Mesenchymal stem cell (in vitro differentiated cells and primary cell): Measurements from ENCODE around the gene SYT14.
"Not testable (repeated sequence)": the region's sequence is repeated elsewhere in the genome, so short reads cannot be mapped to it uniquely, and the experiment has no call there.

ENCODE experiments used
- DNase-seq: peaks from one replicate; pipeline ENCODE4 v3.0.0-alpha.2; 2013
- H2AFZ ChIP-seq: one replicate; pipeline ENCODE4 v1.6.1; 2013; ENCODE audit warnings: low read depth, mild to moderate bottlenecking, control low read depth, inconsistent platforms, low read length, moderate library complexity
- H2AK5ac ChIP-seq: 2 replicates; pipeline ENCODE4 v1.6.1; 2013; ENCODE audit warnings: low read length, moderate library complexity, mild to moderate bottlenecking, inconsistent platforms; ENCODE audit not compliant: severe bottlenecking
- H2BK120ac ChIP-seq: one replicate; pipeline ENCODE4 v1.6.1; 2013; ENCODE audit warnings: low read depth, mild to moderate bottlenecking, inconsistent platforms, low read length, moderate library complexity
- H2BK12ac ChIP-seq, 2 experiments: one replicate each; pipeline ENCODE4 v1.6.1; 2013; ENCODE audit warnings: inconsistent platforms in 2 of 2, low read length in 2 of 2, mild to moderate bottlenecking in 2 of 2, moderate library complexity in 2 of 2, control low read depth in 1 of 2
- H2BK15ac ChIP-seq: one replicate; pipeline ENCODE4 v1.6.1; 2013; ENCODE audit warnings: mild to moderate bottlenecking, low read depth, inconsistent platforms; ENCODE audit not compliant: poor library complexity, severe bottlenecking
- H2BK5ac ChIP-seq: 2 replicates; pipeline ENCODE4 v1.6.1; 2013; ENCODE audit warnings: low read depth, mild to moderate bottlenecking, low read length, control low read depth, inconsistent platforms; ENCODE audit not compliant: poor library complexity, severe bottlenecking
- H3K14ac ChIP-seq, 2 experiments: one replicate each; pipeline ENCODE4 v1.6.1; 2013; ENCODE audit warnings: inconsistent platforms in 2 of 2, low read length in 2 of 2, control low read depth in 1 of 2, mild to moderate bottlenecking in 1 of 2, moderate library complexity in 1 of 2
- H3K18ac ChIP-seq, 2 experiments: one replicate each; pipeline ENCODE4 v1.6.1; 2013; ENCODE audit warnings: inconsistent platforms in 2 of 2, low read length in 2 of 2, control low read depth in 1 of 2, low read depth in 1 of 2, mild to moderate bottlenecking in 1 of 2
- H3K23ac ChIP-seq, 2 experiments: one replicate each; pipeline ENCODE4 v1.6.1; 2013; ENCODE audit warnings: inconsistent platforms in 2 of 2, low read length in 2 of 2, mild to moderate bottlenecking in 2 of 2, moderate library complexity in 2 of 2, control low read depth in 1 of 2
- H3K27ac ChIP-seq: 2 replicates; pipeline ENCODE4 v1.5.1; 2013; ENCODE audit warnings: mild to moderate bottlenecking, moderate library complexity, low read length, control low read depth, inconsistent platforms; ENCODE audit not compliant: poor library complexity, severe bottlenecking
- H3K27me3 ChIP-seq, 2 experiments: 2 replicates each; pipeline versions ENCODE4 v1.6.1 to v1.7.0; 2013; ENCODE audit warnings: low read length in 2 of 2, mild to moderate bottlenecking in 2 of 2, moderate library complexity in 2 of 2, control low read depth in 1 of 2, inconsistent platforms in 1 of 2; ENCODE audit not compliant: control insufficient read depth in 1 of 2, insufficient read depth in 1 of 2
- H3K36me3 ChIP-seq, 2 experiments: 2 replicates each; pipeline versions ENCODE4 v1.6.1 to v1.7.0; 2013; ENCODE audit warnings: low read length in 2 of 2, control low read depth in 1 of 2, inconsistent platforms in 1 of 2, low read depth in 1 of 2, mild to moderate bottlenecking in 1 of 2; ENCODE audit not compliant: insufficient read depth in 2 of 2, control insufficient read depth in 1 of 2
- H3K4ac ChIP-seq, 2 experiments: one replicate each; pipeline ENCODE4 v1.6.1; 2013; ENCODE audit warnings: inconsistent platforms in 2 of 2, low read length in 2 of 2, mild to moderate bottlenecking in 2 of 2, moderate library complexity in 2 of 2, control low read depth in 1 of 2, low read depth in 1 of 2
- H3K4me1 ChIP-seq: 2 replicates; pipeline ENCODE4 v1.6.1; 2013; ENCODE audit warnings: low read depth, low read length, control low read depth; ENCODE audit not compliant: control insufficient read depth, insufficient read depth
- H3K4me2 ChIP-seq: 2 replicates; pipeline ENCODE4 v1.6.1; 2013; ENCODE audit warnings: low read length, mild to moderate bottlenecking, inconsistent platforms; ENCODE audit not compliant: poor library complexity, severe bottlenecking
- H3K4me3 ChIP-seq, 2 experiments: 2 replicates each; pipeline versions ENCODE4 v1.5.1 to v1.7.0; 2013; ENCODE audit warnings: low read length in 2 of 2, mild to moderate bottlenecking in 2 of 2, control low read depth in 1 of 2, low read depth in 1 of 2; ENCODE audit not compliant: insufficient read depth in 1 of 2
- H3K79me1 ChIP-seq: replicated peaks from 2 replicates; pipeline ENCODE4 v1.6.1; 2013; ENCODE audit warnings: mild to moderate bottlenecking, control low read depth, low read length, inconsistent platforms; ENCODE audit not compliant: poor library complexity, severe bottlenecking
- H3K9ac ChIP-seq: 2 replicates; pipeline ENCODE4 v1.7.0; 2013; ENCODE audit warnings: mild to moderate bottlenecking, low read length, moderate library complexity
- H3K9me3 ChIP-seq: 2 replicates; pipeline ENCODE4 v1.7.0; 2013; ENCODE audit warnings: mild to moderate bottlenecking, low read length; ENCODE audit not compliant: control insufficient read depth
- H4K8ac ChIP-seq: one replicate; pipeline ENCODE4 v1.6.1; 2013; ENCODE audit warnings: inconsistent platforms, mild to moderate bottlenecking, low read length, moderate library complexity
- H4K91ac ChIP-seq: one replicate; pipeline ENCODE4 v1.6.1; 2013; ENCODE audit warnings: mild to moderate bottlenecking, low read length, inconsistent platforms
- WGBS: methylation state at CpG from one replicate; pipeline ENCODE4 v1.1.7; 2013; ENCODE audit warnings: mixed read lengths; 5-methylcytosine and 5-hydroxymethylcytosine counted together

Gene SYT14

DNA sequence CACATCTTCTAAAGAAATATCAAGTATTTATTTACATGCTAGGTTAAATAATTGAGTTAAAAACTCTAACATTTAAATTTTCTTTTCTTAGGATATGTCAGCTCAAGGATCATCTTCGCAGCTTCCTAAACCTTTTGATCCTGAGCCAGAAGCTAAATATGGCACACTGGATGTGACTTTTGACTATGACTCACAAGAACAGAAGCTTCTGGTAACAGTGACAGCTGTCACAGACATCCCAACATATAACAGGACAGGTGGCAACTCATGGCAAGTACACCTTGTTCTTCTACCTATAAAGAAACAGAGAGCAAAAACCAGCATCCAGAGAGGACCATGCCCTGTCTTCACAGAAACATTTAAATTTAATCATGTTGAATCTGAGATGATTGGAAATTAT is 161.9 kb downstream of the SYT14 start:
- no peak for DNase-seq
- Histone ChIP-seq H3K9me3 (no peaks in the 10 kb centered on the region), H3K4me1 (no peaks in the 10 kb centered on the region), H3K9ac (no peak overlapping the region), H2BK5ac (no peak overlapping the region), H3K36me3 (no peaks in the 10 kb centered on the region), H3K14ac (no peak overlapping the region), H2AK5ac (no peak overlapping the region), H4K8ac (no peak overlapping the region), H3K23ac (no peak overlapping the region), H3K79me1 (no peaks in the 10 kb centered on the region), H3K18ac (no peak overlapping the region), H3K27me3 (peaks cover 0 to 3% of the 10 kb centered on the region in 2 experiments), H2BK120ac (no peak overlapping the region), H3K4me3 (no peak overlapping the region), H2AFZ (no peak overlapping the region), H3K4ac (no peak overlapping the region), H3K27ac (no peak overlapping the region), H4K91ac (no peak overlapping the region), H2BK12ac (no peak overlapping the region), H3K4me2 (no peak overlapping the region), H2BK15ac (no peak overlapping the region)
- 96% methylated on average over 1 of the region's 1 CpG for WGBS

- H4K91ac ChIP-seq = no peak overlapping the region
- no peak overlapping the region for H3K4me3 ChIP-seq
- H3K79me1 ChIP-seq = peaks cover 1% of the 10 kb centered on the region
- no peak overlapping the region for H3K4ac ChIP-seq
- no peak overlapping the region for H3K4me2 ChIP-seq
- no peak overlapping the region for H3K18ac ChIP-seq
- peaks cover 2% of the 10 kb centered on the region for H3K4me1 ChIP-seq
- no peak overlapping the region for H3K23ac ChIP-seq
- no peak overlapping the region for H4K8ac ChIP-seq
- WGBS = 100% methylated on average over 2 of the region's 2 CpGs
- peaks cover 0 to 3% of the 10 kb centered on the region in 2 experiments for H3K27me3 ChIP-seq
- H2BK120ac ChIP-seq = no peak overlapping the region
- no peak for DNase-seq
- no peak overlapping the region for H2BK12ac ChIP-seq
- H2BK5ac ChIP-seq = no peak overlapping the region
- H3K9ac ChIP-seq = no peak overlapping the region
- no peak overlapping the region for H2AFZ ChIP-seq
- H2BK15ac ChIP-seq = no peak overlapping the region
- H3K27ac ChIP-seq = peak overlapping the region; percentile 11
- H2AK5ac ChIP-seq = no peak overlapping the region
- no peaks in the 10 kb centered on the region for H3K36me3 ChIP-seq
- no peaks in the 10 kb centered on the region for H3K9me3 ChIP-seq
- no peak overlapping the region for H3K14ac ChIP-seq
These were observed 166.1 kb downstream of the SYT14 start for GRCh38 chr1:210104103-210104502.

DNA sequence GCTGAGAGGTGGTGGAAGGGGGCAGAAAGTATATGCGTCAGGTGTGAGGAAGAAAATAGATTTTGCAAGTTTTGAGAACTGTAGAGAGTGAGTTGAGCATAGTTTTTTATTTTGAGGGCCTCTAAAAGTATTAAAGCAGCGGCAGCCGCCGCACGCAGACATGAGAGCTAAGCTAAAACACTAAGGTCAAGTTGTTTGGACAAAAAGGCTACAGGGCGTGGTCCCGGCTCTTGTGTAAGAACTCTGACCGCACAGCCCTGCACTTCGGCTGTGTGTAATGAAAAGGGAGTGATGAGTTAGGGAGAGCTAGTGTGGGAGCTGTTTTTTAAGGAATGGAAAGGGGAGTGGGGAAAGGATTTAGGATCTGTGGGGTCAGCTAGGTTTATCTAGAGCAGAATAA is 174.9 kb downstream of the SYT14 start:
- H4K8ac ChIP-seq, H3K4me1 ChIP-seq, H3K18ac ChIP-seq, H3K36me3 ChIP-seq, H2BK12ac ChIP-seq, H2BK5ac ChIP-seq, H2AK5ac ChIP-seq, H3K27me3 ChIP-seq, H2BK120ac ChIP-seq, H3K23ac ChIP-seq, H3K14ac ChIP-seq, H3K27ac ChIP-seq, H3K79me1 ChIP-seq, H3K9me3 ChIP-seq, H2AFZ ChIP-seq, H3K4me2 ChIP-seq, H2BK15ac ChIP-seq, DNase-seq, H4K91ac ChIP-seq, H3K4me3 ChIP-seq, H3K9ac ChIP-seq, H3K4ac ChIP-seq: not testable (repeated sequence)
- WGBS = 78% methylated on average over 9 of the region's 9 CpGs

DNA sequence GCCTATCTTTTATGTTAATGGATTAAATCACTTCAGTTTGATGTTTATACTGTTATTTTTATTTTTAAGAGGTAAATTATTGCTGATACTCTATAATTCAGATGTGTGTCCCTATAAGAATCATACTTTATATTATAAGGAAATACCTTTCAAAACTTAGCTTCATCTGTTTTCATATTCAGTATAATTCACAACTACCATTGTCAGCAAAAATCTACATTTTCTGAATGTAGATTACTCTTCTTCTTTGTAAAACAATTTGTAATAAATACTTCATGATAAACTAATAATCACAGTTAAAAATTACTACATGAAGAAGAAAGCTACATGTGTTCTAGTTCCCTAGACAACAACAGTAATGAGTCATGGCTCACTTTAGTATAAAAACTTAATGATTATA is 179.2 kb downstream of the SYT14 start:
- no peak overlapping the region for H3K4me3 ChIP-seq
- H3K79me1 ChIP-seq = no peaks in the 10 kb centered on the region
- no peak overlapping the region for H2BK12ac ChIP-seq
- no peak overlapping the region for H2AFZ ChIP-seq
- H4K91ac ChIP-seq = no peak overlapping the region
- no peak overlapping the region for H3K9ac ChIP-seq
- no peak overlapping the region for H3K23ac ChIP-seq
- H3K4me2 ChIP-seq = no peak overlapping the region
- no peak for DNase-seq
- H2BK120ac ChIP-seq = no peak overlapping the region
- no peaks in the 10 kb centered on the region for H3K36me3 ChIP-seq
- no peaks in the 10 kb centered on the region for H3K9me3 ChIP-seq
- no peak overlapping the region for H3K4ac ChIP-seq
- no peak overlapping the region for H2AK5ac ChIP-seq
- no peaks in the 10 kb centered on the region for H3K27me3 ChIP-seq
- no peaks in the 10 kb centered on the region for H3K4me1 ChIP-seq
- H2BK15ac ChIP-seq = no peak overlapping the region
- no peak overlapping the region for H2BK5ac ChIP-seq
- H3K18ac ChIP-seq = no peak overlapping the region
- no peak overlapping the region for H4K8ac ChIP-seq
- no peak overlapping the region for H3K14ac ChIP-seq
- H3K27ac ChIP-seq = no peak overlapping the region
